Activated CD8-positive, alpha-beta memory T cell treated with anti-CD3 and anti-CD28 coated beads, Interleukin-2, amount 50 U/mL, for 1 hour (primary cell): Measurements from ENCODE around the gene OPRM1.
"Not testable (repeated sequence)": the region's sequence is repeated elsewhere in the genome, so short reads cannot be mapped to it uniquely, and the experiment has no call there.

Source experiments
- DNase-seq: peaks from one replicate; pipeline ENCODE4 v3.0.0-alpha.2; 2020; ENCODE audit errors: extremely low read depth

OPRM1 gene

DNA sequence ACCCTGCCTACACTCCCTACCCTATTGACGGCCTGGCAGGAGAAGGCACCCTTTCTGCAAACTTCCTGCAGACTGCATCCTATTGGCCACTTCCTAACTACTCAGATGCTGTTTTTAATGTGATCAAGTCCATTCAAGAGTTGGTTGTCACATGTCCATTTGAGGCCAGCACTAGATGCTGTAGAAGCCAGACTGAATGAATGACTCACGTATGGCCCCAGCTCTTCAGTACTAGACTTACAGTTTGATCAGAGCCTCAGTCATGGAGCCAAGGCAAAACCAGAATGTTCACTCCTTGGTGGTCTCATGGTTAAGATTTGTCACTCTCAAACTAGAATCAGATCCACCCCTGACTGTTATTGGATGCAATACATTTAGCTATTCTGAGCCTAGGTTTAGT is 101.7 kb downstream of the OPRM1 start:
- DNase-seq, result no peak

DNA sequence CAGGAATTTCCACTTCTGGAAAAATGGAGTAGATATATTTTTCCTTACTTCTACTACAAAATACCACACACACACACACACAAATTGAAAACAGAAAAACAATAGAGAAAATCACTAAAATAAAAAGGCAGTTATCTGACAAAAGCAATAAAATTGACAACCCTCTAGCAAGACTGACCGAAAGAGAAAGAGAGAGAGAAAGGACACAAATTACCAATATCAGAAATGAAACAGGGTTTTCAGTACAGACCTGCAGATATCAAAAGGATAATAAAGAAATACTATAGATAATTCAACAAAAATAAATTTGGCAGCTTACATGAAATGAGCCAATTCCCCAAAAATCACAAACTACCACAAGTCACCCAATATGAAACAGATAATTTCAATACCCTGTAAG is 104.7 kb downstream of the OPRM1 start:
- DNase-seq, result no peak

DNA sequence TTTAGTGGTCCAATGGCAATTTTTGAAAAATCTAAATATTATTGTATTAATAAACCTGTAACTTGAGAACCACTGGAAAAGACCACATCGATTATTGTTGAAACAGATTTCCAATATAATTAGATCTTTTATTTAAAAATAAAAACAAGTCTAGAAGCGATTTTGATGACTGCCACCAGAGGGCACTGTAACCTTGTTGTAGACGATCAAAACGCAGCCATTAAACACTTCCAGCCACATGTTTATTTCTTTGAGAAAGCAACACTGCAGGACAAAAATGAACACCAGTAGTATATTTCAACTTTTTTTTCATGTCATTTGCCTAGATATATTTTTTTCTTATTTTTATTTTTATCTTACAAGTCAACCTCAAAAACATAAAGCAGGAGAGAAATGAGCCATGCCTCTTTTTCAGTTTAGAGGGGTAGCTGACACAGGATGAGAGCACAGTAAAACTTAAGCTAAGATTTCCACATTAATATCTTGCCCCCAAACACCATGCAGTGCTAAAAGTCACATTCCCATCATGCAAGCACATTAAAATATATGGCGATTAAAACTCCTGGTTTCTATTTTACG is 115.4 kb downstream of the OPRM1 start:
- DNase-seq, result peak; percentile 51

DNA sequence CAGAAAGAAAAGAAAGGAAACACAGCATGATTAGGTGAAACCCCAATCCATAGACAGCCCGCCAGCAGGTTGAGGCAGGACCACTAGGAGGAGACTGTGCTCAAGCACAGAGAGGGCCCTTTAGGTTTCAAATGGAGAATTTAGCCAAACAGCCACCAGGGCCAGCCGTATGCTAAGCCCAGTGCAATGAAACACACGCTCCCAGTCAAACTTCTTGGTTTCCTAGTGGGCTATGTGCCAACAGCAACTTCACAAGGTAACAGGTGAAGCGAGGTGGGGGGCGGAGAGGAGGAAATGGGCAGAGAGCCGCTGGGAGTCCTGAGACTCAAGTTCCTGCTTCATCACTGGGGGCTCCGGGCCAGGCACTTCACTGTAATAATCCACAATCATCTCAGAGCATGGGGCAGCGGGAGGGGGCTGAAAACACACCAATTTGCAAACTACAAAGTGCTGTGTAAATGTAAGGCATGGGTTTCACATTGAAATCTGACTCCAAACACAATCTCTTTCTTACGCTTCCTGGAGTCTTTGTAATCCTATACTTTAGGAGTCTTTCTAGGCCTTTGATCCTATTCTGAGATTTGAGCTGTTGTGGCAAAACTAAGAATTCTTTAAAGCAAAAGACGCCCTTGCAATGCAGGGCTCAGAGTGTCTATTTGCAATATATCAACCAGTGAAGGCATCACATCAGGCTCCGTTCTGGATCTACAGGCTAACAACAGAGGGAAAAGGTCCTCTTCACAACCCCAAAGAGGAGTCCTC is 117.3 kb downstream of the OPRM1 start:
- peak; percentile 36 for DNase-seq

DNA sequence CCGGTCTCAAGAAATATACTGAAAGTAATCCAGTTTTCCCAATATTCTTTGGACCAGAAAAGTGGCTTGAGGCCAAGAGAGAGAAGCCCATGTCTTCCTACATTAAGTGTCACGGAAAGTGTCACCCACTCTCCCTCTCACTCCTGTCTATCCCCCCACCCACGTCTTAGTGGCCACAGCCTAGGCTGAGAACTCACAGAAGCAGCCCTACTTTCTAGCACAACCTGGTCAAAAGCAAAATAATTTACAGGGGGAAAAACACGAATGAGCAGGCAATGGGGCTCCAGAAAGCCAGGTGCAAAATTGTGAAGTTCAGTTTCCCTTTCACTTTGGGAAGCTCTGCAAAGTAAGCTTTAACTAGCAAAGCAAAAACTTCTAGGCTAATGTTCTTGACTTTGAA is 118.0 kb downstream of the OPRM1 start:
- no peak for DNase-seq

DNA sequence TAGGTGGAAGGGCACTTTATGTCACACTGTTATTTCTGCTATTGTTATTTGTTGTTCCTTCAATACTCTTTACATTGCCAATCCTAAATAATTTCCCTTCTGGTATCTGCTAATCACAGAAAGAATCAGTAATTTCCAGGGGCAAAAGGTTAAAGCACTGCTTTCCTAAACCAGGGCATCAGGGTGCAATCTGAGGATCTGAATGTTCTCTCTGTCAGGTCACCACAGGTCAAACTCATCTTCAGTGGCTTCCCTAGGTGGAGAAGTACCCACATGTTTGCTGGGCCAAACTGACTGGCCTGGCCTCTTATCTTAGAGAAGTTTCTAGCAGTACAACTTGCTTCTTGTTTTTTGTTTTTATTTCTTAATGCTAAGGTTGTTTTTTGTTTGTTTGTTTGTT is 118.7 kb downstream of the OPRM1 start:
- no peak for DNase-seq

DNA sequence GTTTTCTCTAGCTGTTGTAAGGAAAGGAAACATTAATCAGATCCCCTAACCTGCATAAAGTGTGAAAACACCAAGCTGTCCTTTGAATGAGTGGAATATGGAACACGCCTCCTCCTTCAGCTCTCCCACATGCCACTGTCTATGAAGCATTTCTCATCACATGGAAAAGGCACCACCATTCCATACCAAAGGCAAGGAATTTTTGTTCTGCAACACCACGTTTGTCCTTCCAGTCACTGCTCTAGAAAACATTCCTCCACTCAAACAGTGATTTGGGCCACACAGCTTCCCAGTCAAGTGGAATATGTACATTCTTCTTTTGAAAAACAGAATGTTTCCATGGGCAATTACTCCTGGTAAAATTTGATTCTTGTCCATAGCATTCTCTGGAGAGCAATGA is 120.1 kb downstream of the OPRM1 start:
- DNase-seq, result no peak

DNA sequence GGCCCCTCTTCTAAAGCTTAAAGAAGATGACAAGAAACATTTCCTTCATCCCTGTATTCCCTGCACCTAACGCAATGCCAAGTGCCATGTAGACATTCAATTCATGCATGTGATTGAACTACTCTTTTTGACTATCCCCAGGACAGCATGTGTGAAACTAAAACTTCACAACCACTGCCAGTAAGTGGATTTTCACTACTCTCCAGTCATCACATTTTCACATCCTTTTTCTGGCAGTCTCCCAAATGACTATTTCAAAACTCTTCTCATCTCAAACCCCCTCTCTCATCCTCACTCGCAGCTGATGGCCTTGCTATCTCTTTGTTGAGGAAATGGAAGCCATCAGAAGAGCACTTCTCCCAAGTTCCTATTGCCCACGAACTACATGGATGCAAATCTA is 122.6 kb downstream of the OPRM1 start:
- DNase-seq, result no peak

DNA sequence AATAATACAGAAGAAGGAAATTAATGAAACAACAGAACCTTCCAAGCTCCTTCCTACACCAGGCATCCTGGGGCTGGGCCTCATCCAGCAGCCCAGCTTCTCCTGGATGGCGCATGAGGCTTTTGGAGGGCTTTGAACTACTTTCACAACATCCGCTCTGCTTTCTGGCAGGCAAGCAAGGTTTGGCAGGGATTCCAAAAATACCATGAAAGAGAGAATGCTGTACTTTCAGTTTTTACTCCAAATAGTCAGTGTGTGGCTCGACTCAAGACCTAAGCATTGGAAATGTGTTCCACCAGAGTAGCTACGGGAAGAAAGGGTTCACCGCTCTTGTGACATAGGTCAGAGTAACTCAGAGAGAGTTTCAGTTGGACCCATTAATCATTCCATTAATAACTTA is 125.4 kb downstream of the OPRM1 start:
- DNase-seq, result no peak

DNA sequence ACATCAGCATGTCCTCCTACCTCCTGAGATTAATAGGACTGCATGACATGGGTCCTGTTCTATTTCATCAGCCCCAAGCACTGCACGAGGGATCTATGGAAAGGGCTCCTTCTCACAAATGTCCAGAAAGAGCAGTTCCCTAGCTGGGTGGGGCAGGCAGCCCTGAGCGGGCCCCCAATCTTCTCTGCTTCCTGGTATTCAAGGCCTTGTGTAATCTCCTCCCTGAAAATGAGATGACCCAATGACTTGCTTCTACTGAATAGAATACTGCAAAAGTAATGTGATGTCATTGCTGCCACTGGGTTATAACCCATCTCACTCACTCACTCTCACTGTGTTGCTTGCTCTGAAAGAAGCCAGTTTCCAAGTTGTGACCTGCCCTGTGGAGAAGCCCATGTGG is 126.4 kb downstream of the OPRM1 start:
- DNase-seq, result no peak

DNA sequence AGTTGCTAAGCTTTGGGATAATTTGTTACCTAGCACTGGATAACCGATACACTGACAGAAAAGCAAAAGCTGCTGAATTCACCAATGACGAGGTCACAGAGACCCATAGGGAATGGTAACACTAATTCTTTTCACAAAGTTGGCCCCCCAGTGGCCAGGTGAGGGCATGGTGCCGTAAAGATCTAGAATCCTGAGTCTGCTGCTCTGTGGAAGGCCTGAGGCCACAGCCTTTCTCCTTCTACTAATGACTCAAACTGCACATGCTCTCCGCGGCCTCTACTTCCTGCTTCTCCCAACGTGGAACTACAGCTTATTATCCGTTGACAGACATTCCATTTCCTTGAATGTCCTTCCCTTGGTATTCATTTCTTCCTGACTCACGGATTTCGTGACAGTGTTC is 127.1 kb downstream of the OPRM1 start:
- no peak for DNase-seq

DNA sequence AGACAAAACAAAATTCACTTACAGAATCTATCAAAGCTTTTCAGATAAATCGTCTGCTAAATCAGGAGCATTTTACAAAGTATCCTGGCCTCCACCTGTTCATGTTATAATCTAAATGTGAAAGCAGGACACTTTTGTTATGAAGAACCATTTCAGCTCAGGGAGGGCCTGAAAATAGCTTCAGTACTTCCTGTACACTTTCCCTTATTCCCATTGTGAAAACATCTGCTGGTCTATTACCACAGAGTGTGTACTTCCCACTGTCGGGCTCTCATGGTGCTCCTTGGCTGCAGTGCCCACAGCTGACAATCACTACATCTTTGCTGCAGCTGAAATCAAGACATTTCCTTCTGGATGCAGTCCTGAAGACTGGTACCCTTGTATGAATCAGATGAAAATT is 128.1 kb downstream of the OPRM1 start:
- no peak for DNase-seq

DNA sequence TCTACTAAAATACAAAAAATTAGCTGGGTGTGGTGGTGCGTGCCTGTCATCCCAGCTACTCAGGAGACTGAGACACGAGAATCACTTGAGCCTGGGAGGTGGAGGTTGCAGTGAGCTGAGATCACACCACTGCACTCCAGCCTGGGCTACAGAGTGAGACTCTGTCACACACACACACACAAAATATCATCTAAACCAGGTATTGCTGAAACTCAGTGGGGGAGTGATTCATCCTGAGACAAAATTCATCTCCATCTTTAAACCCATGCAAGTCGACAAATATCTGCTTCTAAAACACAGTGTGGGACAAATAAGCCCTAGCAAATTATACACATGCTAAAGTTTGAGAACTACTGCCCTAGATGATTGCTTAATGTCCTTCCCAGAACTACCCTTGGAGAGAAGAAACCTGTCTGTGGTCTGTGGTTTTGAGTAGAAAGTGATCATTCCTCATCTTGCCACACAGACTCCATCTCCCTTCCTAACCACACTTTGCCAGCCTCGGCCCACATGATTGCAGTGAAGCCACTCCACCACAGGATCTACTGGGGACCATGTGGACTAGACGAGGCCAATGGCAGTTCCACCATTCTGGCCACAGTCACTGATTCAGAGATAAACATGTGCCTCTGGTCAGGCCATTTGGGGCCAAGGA is 130.3 kb downstream of the OPRM1 start:
- no peak for DNase-seq

DNA sequence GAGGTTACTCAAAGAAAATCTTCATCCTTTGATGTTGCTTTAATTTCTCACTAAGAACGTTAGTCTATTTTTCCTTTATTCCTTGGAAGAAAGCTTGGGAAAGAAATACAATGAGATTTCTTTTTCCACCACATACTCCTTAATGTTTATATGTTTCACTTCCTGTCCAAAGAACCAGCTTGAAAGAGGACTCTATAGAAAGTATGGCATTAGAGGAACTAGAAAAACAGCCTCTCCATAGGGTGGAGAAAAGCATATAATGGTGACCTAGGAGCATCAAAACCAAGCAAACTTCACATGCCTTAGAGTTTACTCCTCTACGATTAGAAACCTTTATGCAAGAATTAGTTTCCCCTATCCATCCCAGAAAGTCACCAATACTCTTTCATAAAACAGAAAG is 131.1 kb downstream of the OPRM1 start:
- no peak for DNase-seq

DNA sequence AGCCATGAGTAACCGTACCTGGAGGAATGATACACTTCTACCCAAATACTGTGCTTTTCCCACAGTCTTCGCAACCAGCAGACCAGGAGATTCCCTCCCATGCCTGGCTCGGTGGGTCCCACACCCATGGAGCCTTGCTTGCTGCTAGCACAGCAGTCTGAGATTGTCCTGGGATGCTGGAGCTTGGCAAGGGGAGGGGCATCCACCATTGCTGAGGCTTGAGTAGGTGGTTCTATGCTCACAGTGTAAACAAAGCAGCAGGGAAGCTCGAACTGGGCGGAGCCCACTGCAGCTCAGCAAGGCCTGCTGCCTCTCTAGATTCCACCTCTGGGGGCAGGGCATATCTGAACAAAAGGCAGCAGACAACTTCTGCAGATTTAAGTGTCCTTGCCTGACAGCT is 133.4 kb downstream of the OPRM1 start:
- not testable (repeated sequence) for DNase-seq

DNA sequence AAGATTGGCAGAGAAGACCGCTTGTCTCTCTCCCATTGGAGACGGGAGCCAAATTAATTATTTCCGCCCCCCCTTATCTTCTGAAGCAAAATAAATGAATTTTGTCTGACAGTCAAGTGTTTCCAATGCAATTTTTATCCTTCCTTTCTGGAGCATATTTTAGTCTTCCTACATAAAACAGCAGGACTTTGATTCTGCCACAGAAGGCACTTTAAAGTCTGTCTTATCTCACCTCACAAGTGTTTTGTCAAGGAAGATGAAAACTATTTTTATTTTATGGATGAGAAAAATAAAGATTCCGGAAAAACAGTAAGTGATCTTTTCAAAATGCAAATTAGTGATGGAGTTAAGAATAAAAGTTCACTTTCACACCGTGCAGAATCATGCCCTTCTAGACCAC is 140.4 kb downstream of the OPRM1 start:
- DNase-seq, result no peak

DNA sequence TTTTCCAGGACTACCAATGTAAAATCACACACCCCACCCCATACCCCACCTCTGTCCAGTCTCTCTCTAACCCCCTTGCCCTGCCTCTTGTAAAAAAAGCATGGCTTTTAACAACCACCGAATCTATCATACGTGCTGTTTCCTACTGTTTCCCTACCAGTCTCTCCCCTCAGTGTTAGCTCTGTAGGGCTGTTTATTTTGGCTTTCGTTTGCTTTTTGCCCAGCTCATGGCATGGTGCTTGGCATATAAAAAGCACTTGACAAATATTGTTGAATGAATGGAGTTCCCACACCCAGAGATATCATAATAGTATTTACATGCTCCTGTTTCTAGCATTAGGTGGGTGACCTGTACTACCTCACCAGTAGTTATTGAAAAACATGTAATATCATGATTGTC is 148.2 kb downstream of the OPRM1 start:
- DNase-seq, result no peak

DNA sequence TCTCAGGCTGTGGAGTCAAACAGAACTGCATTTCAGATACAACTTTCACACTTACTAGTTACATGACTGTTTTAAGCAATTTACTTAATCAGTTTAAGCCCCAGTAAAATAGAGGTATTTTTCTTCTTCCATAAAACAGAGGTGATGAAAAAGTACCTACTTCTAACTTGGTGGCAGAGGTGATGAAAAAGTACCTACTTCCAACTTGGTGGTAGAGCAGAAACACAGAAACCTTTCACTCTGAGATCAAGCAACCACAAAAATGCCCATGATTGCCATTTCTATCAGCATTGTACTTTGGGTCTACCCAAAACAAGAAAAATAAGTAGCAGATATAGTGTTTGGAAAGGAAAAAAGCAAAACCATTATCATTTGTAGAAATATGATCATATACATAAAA is 148.7 kb downstream of the OPRM1 start:
- DNase-seq, result no peak

DNA sequence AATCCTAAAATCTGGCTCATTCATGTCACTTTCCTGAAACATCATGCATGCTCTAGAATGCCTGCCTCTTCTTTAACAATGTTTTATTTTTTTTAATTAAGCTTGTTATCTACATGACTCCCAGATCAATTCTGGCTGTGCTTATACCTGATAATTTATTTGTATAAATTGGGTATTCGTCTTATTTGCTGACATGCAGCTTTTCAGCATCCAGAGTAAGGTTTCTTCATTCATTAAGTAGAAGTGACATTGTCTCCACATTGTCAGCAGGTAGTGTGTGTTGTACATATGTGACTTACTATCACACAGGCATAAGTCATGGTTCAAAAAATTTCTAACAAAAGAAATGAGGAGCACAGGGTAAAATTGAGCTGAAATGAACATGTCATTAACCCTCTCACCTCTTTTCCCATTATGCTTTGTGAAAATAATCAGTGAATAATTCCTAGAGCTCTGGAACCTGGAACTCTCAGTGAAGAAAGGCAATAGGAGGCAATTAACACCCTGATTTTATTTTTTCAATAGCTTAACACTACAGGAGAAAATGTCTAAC is 157.4 kb downstream of the OPRM1 start:
- DNase-seq, result no peak

DNA sequence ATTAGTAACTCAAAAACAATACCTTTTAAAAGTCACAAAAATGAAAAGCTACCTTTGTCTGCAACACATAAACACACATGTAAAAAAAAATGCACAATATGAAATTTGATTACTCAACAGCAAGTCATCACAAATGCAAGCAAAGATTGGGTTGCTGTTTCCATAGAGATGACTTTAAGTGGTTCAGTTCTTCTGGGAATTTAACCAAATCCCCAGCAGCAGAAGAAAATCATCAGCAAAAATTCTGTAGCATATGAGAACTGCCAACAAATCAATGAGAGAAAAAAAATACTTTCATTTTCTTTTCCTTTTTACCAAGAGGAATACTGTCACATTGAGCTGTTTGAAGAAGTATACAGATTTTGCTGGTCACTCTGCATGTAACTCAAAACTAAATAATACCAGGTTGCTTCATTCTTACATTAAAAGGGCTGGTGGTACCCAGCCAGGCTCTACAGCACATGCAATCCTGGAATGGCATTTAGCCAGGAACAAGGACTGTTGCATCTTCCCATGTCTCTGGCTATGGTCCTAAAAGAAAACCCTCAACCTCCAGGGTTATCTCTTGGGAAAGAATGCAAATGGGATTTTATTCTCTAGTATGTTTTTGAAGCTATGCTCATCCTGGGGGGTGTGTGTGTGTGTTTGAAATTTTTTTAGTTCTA is 158.3 kb downstream of the OPRM1 start:
- no peak for DNase-seq

DNA sequence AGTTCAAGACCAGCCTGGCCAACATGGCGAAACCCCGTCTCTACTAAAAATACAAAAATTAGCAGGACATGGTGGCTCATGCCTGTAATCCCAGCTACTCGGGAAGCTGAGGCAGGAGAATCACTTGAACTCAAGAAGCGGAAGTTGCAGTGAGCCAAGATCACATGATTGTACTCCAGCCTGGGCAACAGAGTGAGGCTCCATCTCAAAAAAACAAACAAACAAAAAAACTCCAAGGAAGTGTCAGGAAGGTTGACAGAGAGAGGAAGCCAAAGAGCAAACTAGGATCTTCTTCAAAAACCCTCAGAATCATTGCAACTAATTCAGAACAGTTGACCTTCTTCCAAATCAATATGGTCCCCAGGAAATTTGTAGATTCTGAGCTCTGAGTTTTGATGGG is 162.6 kb downstream of the OPRM1 start:
- not testable (repeated sequence) for DNase-seq

DNA sequence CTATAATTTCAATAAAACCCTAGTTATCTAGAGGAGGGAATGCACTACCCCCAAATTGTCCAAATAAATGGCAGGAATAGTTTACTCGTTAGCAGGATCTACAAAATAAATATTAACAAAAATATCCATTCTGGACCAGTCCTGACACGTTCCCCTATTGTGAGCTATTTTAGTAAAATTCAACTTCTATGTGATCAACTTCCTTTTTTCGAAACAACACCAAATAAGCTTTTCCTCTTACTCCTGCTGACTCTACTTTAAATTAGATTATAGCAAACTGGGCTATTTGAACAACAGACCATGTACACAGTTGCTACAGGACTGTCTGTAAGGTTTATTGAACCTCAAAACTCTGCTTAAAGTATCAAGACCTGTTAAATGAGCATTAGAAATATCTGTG is 163.3 kb downstream of the OPRM1 start:
- DNase-seq, result no peak

DNA sequence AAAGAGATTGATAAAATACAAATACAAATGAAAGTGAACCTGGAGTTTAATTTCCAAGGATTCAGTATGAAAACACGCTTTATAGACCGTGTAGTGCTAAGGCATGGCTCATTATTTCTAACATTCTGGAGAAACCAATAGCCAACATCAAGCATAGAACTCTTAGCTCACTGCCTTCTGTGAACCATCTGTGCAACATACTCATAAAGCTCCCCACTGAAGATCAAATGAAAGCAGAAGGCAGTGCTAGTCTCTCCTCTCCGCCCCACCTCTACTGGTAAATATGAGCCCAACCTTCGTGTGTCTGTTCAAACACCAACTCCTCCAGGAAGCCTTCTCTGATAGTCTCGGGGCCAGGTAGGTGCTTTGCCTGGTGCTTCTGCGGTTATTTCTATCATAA is 163.9 kb downstream of the OPRM1 start:
- no peak for DNase-seq
